GM18505 (cell line): ENCODE results near the gene FAIM2.

Experiments
- ATAC-seq: cut with Tn5 transposase; IDR thresholded peaks from one replicate; pipeline ENCODE4 v1.9.1; 2021; ENCODE audit not compliant: unreplicated experiment
- POLR2A ChIP-seq: IDR thresholded peaks from 4 replicates; pipeline ENCODE4 v1.6.1; 2011; ENCODE audit warnings: borderline replicate concordance; ENCODE audit not compliant: insufficient read depth, insufficient read length; ENCODE audit errors: extremely low read depth

The FAIM2 gene

DNA sequence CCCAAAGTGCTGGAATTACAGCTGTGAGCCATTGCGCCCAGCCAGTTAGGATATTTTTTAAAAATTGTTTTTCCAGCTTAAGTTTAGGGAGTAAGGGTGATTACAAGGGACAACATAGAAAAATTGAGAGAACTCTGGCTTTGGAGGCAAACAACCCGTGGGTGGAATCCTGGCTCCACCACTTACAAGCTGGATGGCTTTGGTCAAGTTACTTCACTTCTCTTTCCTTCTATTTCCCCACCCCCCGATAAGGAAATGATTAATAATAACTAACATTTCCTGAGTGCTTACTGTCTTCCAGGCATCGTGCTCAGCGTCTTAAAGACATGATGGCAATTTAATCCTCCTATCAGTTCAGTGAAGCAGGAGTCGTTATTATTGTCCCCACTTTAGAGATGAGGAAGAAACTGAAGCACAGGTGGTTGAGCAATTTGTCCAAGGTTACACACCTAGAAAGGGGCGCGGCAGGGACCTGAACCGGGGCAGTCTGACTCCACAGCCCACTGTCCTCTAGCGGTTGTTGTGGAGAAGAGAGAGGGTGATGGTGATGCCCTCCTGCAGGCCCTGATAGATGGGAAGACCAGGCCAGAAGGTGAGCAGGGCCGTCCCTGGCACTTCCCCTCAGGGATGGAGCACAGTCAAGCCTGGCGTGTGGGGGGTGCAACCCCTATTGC, 16.7 kb upstream of the FAIM2 start:
- ATAC-seq: no peak
- no peak for TF ChIP-seq POLR2A

DNA sequence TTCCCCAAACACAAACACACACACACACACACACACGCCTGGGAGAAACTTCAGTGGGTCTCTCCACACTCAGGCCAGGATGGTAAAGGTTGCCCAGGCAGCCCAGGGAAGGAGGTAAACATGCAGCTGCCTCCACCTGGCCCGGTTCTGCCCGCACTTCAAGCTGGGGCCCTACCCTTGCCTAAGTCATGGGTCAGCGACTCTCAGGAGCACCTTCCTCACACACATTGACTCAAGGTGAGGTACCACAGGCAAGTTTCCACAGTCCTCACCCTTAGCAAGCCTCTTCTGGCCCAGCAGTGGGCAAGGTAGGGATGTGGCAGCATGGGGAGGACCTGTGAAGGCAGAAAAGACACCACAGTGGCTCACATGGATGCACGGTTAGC, 14.1 kb upstream of the FAIM2 start:
- ATAC-seq: no peak
- no peak for TF ChIP-seq POLR2A

DNA sequence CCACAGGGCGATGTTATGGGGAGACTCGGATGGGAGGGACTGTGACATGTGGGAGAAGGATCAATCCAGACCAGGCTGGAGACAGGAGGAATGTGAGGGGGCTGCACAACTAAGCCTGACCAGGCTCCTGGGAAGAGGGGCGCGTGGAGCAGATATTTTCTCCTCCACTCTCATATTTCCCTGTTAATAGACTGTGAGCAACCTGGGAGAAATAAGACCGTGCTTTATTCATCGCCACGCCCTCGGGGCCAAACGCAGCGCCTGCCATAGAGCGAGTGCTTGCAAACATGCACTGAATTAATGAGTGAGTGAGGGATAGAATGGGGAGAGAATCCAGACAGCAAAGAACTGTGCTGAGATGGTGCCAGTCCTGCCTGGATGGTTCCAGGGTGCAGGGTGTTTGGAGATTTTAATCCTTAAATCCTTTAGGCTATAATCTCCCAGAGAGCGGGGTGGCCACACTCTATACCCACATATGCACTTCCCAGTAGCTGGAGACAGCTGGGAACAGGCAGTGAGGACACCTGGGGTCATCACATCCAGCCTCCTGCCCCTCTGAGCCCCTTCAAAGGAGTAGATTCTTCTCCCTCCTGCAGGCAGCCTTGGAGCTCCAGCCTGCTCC, 13.6 kb upstream of the FAIM2 start:
- no peak for TF ChIP-seq POLR2A
- no peak for ATAC-seq

DNA sequence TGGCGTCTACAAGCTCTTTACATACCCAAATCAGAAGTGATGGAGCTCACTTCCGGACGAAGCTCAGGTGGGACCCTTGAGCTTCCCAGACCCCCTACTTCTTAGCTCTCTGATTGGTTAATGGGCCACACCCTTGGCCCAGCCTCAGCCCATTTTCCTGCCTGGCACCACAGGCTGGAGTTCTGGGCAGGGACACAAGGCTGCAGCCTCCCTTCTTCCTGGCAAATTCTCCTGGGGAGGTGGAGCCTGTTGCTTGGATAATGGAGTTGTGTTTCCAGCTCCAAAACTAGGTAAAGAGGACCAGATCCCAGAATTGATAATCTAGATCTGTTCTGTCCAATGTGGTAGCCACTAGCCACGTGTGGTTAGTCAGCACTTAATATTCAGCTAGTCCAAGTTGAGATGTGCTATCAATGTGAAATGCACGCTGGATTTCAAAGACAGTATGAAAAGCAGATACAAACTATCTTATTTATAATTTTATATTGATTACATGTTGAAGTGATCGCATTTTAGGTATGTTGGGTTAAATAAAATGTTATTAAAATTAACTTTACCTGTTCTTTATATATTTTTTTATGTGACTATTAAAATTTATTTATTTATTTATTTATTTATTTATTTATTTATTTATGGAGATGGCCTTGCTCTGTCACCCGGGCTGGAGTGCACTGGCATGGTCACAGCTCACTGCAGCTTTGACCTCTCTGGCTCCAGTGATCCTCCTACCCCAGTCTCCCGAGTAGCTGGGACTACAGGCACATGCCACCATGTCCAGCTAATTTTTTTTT, 12.6 kb upstream of the FAIM2 start:
- ATAC-seq: no peak
- no peak for TF ChIP-seq POLR2A

DNA sequence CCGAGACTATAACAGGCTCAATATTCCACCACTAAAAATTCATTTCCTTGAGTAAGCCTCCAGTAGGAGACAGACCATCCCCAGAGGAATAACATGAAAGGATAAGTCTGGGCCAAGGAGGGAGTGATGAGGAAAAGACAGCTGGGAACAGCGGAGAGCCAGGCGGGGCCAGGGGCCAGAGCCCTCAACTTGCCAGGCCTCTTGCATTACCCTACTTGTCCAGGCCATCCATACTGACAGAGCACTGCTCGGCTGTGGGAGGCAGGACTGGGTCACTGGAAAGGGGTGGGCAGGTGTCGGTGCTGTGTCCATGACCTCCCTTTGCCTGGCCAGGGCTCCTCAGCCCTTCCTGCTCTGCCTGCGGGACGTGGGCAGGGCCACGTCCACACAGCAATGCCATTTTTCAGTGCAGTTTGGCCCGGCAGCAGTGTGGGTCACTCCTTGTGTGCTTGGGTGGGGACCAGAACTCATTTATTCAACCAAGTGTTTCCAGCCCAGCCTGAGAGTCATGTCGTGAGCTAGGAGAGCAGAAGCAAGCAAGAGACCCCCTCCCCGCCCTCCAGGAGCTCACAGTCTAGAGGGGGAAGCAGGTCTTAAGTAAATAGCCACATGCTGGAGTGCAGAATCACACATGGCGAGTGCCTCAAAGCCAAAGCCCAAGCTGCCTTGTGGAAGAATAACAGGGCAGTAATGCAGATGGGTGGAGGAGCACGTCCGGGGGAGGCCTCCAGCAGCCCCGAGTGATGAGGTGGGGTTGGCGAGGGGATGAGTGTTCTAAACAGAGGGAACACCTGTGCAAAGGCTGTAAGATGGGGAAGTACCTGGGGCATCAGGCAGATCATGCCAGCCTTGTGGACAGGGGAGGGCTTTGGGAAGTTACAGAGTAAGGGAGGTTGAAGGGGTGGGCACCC, 8.9 kb upstream of the FAIM2 start:
- ATAC-seq: no peak
- no peak for TF ChIP-seq POLR2A

DNA sequence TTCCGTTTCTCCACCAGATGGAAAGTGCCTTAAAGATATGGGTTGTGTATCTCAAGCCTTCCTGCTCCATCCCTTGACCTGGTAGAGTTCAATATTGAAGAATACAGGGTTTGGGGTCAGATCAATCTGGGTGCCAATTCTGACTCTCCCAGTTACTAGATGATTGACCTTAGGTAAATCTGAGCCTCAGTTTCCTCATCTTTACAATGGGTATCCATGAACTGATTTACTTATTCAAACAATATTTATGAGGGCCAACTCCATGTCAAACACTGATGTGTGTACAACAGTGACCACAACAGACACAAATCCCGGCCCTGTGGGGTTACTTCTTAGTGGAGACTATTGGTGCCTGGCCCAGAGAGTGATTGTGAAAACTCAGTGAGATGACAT, 7.5 kb upstream of the FAIM2 start:
- no peak for TF ChIP-seq POLR2A
- no peak for ATAC-seq

DNA sequence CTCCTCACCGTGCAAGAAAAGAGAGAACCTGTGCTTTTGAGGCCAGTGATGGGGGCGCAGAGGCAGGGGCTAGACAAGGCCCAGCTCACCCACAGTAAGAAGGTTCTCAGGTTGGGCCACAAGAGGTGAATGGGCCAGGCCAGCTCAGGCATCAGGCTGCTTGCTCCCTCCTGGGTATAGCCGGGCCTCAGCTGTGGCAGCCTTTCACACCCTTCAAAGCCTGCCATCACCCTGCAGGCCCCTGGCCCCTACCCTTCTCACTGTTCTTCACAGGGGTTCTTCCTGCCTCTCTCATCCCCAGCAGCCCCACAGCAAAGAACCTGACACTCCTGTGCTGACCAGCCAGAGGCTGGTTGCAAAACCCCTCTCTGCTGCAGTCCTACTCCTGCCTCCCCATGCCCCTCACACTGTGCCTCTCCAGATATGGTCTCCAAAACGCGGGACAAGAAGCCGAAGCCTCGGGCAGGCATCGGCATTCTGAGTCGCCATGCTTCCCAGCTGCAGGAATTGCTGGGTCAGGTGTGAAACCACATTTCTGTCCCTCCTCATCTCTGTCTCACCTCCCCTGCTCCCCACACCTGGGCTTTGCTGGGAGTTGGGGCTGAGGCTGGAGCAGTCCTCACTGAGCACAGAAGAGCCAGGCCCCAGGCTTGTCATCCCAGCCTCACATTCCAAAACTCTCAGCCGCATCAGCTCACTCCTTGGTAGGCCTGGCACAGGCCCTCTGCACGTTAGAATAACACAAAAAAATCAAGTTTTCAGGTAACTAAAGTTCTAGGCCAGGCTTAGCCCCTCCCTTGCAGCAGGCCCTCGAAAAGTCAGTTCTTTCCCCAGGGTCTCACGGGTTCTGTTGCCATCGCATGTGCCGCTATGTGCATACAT, 6.9 kb upstream of the FAIM2 start:
- TF ChIP-seq POLR2A: no peak
- no peak for ATAC-seq

DNA sequence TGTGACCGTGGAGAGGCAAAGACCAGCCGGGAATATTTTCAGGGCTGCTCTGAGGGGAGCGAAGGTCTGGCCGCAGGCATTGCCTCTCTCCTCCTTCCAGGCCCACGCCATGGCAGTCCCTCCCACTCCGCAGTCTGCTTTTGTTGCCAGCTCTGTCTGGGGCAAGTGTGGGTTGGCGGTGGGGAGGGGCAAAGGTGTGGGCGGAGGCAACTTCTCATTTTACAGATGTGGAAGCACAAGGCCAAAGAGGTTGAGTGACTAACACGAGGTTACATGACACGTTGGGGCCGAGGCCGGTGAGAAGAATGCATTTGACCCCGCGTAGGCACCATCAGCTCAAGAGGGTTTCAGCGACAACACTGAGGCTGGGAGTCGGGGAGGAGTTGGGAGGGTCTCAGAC, 6.1 kb upstream of the FAIM2 start:
- no peak for ATAC-seq
- no peak for TF ChIP-seq POLR2A

DNA sequence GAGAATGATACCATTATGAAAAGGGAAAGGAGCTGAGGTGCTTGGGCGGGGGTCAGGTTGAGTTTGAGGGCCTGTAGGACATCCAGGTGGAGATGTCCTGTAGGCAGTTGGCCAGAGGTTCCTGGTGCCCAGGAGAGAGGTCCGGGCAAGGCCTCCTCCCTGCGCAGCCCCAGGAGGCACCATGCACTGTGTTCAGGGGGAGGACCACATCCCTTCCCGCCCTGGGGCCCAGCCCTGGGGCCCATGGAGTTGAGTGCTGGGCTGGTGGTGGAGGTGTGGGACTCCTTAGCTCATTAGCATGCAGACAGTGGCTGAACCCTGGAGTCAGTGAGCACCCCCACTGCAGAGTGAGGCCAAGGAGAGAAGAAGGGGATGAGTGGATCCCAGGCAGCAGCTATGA, 5.7 kb upstream of the FAIM2 start:
- no peak for TF ChIP-seq POLR2A

DNA sequence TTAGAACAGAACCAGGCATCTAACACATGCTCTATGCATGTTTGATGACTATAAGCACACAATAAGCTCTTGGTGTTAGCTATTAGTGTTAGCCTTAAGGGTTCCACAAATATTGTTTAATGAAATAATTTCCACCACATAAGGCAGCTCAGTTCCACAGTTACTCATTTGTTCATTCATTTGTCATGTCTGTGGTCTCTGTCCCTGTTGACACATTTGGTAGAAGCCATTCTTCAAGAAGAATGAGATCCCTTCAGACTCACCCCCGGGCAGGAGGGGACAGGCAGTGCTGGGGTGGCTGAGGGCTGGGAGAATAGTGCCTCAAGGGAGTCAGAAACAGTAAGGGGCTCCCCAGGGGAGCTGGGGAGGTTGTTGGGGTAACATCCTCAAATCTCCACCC, 3.7 kb upstream of the FAIM2 start:
- ATAC-seq: no peak
- no peak for TF ChIP-seq POLR2A

More for the DNA sequence above, 5.7 kb upstream of the FAIM2 start:
- ATAC-seq: no peak

DNA sequence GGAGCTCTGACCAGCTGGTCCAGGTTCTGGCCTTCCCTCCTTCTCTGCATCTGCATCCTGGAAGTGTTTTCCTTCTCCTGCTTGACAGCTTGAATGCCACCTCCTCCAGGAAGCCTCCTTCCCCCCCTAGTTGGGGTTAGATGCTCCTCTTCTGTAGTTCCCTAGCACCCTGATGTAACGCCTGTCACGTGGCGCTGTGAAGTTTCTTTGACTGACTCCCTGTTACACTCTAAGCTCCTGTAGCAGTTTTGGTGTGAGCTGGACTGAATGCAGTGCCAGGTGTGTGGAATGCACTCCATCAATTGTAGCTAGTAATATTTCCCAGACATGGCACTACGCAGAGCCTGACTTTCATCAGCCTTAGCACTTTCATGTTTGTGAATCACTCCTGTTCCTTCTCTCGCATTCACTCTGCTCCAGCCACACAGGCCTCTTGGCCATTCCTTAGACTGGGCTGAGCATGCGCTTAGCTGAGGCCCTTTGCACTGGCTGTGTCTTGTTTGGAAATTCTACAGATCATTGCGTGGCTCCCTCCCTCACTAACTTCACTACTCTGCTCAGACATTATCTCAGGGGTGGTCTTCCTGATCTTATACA, 2.1 kb upstream of the FAIM2 start:
- no peak for ATAC-seq
- no peak for TF ChIP-seq POLR2A

DNA sequence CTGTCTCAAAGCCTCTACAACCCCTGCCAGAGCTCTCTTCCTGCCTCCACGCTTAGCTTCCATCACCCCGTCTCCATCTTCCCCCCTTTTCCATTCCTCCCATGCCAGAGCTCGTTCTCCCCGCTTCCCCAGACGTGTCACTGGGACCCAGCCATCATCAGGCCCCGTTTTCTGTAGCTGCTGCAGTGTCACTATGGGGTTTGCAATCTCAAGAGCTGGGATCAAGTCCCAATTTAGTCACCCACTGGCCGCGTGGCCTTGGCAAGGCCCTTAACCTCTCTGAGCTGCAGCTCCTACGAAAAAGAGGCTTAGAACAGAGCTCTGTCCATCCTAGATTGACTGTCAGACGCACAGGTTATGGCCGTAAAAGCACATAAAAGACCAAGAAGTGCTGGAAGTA, 901 bp upstream of the FAIM2 start:
- ATAC-seq: no peak
- no peak for TF ChIP-seq POLR2A
